Right lung (tissue), 5 donors: ENCODE data around the gene STAT1. TPM values are rescaled to one million over a fixed set of nuclear protein-coding genes. Genes with fewer than 3 reads are reported as not detected.
"Not testable (repeated sequence)": the region's sequence is repeated elsewhere in the genome, so short reads cannot be mapped to it uniquely, and the experiment has no call there.

Experiments
- DNase-seq, 2 donors: peaks; one replicate each; pipeline ENCODE4 v3.0.0-alpha.2; 2013
- polyA plus RNA-seq, 5 donors: library from polyadenylated mRNA; unstranded; fragments of 120-200 nt; gene quantifications; one replicate each; pipeline versions ENCODE4 v1.2.1 to v1.2.3, GENCODE V29; 2013; ENCODE audit warnings: inconsistent platforms in 1 of 5, low replicate concordance in 1 of 5; ENCODE audit not compliant: insufficient read length in 5 of 5, insufficient read depth in 1 of 5

Gene STAT1
- polyA plus RNA-seq, 5 donors = 47.9 to 67.5 (median 65.6) TPM

DNA sequence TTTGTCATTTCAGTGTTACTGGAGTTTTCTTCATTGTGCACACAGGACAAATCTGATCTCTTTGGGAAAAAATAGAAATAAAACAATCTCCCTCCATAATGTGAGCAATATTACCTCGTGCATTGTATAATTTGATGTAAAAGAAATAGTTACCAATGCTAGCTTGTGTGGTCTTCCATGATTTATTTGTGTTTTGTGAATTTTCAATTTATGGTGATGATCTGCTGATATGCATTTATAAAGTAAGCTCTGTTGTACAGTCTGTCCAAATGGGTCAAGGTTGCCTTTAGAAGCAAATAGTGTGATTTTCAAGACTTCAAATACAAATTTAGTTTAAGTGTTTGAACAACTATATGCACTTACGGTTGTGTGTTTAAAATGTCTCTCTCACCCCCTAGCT lies 50.9 kb downstream of the STAT1 start:
- no peak for DNase-seq

DNA sequence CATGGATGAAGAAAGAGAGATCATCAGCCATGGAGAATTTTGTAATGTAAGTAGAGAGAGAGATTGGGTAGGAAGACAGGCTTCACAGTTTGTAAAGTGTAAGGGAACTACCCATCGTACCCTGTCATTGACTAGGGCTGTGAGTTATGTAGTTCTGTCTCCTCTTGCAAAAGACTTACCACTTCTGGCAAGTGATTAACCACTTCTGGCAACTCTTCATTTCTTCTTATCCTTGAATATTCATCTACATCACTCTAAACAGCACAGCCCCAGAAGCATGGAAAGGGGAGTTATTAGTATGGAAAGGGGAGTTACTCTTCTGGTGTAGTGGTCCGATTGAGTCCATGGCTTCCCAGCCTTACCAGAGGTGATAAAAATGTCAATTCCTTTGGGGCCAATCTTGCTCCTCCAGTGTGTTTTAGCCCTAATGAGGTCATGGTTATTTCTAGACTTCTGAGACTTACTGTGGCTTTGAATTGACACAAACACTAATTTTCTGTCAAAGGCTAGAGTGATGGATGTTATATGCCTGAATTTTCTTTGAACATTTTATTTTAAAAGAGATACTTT lies 52.0 kb downstream of the STAT1 start:
- no peak for DNase-seq

DNA sequence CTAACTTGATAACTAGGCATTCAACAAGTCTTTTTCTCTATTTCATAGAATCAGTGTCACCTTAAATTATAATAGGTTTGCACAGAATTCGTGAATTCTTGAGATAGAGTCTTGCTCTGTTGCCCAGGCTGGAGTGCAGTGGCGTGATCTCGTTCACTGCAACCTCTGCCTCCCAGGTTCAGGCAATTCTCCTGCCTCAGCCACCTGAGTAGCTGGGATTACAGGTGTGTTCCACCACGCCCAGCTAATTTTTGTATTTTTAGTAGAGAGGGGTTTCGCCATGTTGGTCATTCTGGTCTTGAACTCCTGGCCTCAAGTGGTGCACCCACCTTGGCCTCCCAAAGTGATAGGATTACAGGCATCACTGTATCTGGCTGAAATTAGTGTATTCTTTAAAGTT lies 52.9 kb downstream of the STAT1 start:
- DNase-seq = not testable (repeated sequence)

DNA sequence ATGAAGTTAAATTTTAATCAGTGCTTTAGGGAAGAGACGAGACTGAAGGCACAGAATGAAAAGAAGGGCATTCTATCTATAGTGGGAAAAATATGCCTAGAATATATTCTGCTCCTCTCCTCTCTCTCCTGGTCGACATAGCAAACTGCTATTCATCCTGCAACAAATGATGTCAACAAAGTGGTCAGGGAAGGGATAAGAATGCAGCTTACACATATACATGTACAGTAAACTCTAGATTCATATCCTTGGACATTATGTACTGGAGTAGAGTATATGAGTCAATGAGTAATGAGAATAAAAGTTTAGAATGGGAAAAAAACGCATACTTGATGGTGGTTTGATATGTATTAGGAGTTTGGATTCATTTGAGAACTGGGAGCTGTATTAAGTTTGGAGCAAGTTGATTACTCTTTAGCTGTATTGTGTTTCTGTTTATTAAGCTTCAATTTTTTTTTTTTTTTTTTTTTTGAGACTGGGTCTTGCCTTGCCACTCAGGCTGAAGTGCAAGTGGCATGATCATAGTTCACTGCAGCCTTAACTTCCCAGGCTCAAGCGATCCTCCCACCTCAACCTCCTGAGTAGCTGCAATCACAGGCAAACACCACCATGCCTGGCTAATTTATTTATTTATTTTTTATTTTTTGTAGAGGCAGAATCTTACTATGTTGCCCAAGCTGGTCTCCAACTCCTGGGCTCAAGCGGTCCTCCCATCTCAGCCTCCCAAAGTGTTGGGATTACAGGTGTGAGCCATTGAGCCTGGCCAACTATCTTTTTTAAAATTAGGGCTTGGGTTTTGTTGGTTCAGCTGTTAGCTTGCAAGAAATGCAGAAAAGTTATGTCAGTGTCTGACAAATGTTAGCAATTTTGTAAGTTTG lies 53.8 kb downstream of the STAT1 start:
- no peak for DNase-seq

DNA sequence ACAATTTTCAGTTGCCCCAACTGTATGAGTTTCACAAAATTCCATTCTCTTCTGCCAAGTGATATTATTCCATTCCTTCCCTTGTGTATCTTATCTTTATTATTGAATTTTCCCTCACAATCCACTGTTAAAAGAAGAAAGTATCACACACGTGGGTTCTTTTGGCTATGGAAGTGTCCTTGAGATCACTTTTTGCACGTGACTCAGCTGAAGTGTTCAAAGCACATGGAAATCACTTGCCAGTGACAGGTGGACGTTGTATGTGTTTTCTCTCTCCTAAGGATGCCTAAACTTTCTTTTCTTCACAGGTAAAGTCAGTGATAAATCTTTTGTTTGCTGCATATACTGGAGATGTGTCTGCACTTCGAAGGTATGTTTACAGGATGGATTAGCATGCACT lies 60.7 kb downstream of the STAT1 start:
- DNase-seq = no peak

DNA sequence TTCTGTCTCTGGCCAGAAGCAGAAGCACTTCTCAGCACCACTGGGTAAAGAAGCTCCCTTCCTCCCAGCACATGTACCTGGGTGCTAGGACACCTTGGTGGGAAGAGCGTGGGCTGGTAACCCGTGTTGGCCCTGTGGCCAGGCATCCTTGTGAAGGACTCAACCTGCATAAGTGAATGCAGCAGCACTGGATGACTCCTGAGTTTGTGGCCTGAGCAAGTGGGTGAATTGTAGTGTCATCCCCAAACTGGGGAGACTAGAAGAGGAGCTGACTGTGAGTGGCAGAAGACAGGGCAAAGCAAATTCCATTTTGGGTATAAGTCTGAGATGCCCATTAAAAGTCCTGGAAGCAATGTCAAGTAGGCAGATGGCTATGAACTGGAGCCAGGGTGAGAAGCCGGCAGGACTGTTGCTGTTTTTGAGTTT lies 63.4 kb downstream of the STAT1 start:
- no peak for DNase-seq

DNA sequence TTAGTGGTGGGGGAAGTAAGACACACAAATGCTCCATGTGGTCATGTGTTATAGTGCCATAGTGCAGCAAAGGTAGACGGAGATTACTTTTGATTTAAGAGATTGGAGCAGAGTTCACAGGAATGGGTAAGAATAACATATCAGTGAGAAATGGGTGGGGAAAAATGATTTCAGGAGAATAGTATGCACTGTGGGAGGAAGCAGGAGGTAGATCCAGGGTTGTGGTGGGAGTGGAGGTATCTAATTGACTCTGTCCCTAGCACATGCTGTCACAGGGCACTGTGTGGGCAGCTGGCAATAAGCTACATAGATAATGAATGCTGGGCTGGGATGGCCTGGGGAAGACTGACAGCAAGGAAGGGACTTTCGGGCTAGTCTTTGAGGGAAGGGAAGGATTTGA lies 65.3 kb downstream of the STAT1 start:
- no peak for DNase-seq

DNA sequence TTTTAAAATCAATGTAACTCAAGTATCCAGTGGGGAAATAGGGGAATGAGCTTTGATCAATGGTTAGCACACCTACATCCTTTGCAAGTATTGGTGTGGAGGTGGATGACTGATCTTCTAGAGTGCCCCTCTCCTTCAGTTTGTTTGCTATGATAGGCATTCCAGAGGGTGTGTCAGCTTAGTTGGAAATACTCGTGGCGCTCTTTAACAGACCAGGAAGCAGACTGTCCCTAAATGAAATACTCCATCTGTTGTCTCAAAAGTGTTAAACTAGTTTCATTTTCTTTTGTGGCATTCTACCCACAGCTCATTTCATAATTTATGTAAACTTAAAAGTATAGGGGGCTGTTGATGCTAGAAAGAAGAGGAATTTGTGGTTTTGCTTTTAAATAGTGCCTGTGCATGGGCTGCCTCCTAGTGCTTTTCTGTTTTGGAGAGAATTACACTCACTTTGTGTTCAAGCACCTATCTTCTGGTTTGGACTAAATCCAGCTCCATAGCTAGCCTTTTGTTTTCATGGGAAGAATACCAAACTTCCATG lies 66.2 kb downstream of the STAT1 start:
- DNase-seq = peak in 1 of 2 donors; percentile 61

DNA sequence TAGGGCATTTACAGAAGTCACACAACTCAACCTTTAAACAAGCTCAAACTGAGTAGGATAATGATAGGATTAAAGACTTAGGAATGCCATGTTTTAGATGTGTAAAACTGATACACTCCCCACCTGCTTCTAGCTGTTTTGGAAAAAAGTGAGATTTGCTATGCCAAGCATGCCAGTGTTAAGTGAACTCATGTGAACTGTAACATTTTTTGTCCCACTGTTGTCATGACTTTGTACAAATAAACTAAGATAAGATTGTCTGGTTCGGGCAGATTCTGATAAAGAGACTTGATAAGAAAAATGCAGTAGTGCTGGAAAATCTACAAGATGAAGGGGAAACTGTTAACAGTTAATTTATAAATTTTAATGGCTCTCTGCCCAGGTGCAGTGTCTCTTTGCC lies 66.8 kb downstream of the STAT1 start:
- peak in 1 of 2 donors; percentile 36 for DNase-seq

DNA sequence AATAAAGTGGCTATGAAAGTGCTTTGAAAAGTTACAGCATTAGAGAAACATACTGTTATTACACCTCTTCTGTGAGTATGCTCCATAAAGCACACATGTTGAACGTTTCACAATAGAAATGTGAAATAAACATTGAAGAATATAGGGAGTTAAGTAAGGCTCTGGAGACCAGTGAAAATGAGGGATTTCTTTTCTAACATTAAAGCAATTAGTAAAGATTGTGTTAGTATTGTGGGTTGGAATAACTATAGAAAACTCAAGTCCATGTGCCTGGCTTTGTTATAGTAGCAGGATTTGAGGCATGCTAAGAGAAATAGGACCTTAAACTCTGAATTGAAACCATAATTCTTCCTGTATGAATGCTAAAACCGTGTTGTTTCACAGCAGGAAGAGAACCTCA lies 70.3 kb downstream of the STAT1 start:
- DNase-seq = no peak

DNA sequence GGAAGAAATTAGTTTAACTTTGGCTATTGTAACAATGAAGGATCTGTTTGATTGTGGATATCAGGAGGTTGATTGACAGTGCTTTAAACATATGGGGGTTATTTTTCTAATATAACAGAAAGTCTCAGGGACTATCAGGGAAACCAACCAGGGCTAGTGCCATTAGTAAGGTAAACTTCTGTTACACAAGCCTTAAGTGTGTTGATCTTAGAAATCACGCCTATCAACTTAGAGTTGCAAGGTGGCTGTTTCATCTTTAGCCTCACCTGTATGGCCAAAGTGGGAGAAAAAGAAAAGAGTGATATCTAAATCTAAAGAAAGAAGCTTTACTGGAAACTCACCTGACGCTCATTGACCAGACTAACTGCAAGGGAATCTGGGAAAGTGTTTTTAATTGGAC lies 71.3 kb downstream of the STAT1 start:
- DNase-seq = no peak

DNA sequence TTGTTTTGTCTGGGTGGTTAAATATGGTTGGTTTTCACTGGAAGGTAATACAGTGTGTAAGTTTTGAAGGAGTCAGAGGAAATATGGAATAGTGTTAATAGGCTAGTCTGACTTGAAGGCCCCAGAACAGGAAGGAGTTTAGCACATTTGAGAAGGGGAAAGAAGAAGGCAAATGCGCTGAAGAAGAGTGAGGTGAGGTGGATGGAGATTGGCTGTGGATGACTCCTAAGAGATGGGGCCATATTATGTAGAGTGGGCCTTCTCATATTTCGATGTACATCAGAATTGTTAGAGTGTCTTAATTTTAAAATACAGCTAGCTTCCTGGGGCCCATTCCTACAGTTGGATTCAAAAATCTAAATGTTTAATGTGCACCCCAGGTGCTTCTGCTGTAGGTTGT lies 72.4 kb downstream of the STAT1 start:
- no peak for DNase-seq

DNA sequence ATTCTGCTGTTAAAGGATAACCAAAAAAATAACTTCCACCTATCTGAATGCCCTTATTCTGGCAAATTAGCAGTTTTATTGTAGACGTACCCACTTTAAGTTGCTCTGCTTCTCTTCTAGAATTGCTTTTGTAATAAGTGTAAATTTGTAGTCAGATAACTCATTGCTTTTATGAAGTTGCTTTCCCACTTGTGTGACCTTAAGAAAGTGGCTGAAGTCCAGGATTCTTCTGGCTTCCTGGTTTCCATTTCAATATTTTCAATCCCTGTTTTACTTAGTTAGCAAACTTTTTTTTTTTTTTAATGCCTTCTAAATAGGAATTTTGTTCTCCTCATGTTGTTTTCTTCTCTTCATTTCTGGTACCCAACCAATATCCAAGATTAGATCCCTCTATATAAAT lies 73.5 kb downstream of the STAT1 start:
- peak in 1 of 2 donors; percentile 40 for DNase-seq

DNA sequence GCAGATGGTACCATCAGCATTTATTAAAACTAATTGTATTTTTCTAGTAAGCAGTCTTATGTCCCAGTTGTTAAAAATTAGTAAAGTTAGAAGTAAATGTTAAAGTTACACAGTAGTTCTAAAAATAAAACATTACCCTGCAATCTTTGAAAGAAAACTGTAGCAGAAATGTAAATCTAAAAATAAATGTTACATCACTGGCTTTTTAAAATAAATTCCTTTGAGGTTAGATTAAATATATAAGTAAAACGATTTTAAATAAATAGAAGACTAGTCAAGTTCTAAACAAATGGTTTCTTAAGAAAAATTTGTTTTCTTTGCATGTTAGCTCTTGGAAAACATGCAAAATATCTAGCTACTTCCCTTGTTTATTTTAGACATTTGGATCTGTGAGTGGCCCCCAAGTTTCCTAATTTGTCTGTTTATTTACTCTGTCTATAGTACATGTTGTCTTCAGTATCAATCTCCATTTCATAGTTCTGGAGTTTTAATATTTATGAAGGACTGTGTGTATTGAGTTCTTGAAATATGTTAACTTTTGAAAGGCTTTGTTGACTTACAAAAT lies 75.1 kb downstream of the STAT1 start:
- peak in 1 of 2 donors; percentile 11 for DNase-seq

DNA sequence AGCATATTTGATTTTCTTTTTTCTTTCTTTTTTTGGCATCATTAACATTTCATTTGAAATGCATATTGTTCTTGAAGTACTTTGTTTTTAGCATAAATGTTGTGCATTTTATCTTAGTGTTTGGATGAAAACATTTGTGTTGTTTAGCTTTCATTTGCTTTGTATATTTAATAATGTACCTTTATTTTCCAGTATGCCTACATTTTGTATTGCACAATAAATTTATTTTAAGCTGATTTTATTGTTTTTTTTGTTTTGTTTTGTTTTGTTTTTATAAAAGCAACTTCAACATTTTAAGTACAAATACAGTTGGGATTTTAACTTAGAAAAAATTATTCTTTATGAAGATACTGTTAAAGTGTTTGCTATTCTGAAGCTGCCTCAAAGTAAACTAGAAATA lies 78.9 kb downstream of the STAT1 start:
- no peak for DNase-seq

DNA sequence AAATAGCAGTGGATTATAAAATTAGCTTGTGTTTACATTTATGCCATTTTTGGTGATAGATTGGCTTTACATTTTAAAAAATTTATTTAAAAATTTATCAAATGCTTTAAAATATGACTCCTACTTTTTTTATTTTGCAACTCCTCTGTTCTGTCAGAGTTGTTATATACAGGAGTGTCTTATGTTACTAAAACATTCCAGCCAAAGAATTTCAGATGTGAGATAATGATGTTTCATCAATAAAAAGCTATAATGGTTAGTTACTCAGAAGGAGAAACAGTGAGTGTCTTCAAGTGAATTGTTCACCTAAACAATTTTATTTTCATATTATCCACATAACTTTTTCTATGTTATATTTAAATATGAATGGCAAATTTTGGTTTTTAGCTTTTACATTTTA lies 80.6 kb downstream of the STAT1 start:
- no peak for DNase-seq

DNA sequence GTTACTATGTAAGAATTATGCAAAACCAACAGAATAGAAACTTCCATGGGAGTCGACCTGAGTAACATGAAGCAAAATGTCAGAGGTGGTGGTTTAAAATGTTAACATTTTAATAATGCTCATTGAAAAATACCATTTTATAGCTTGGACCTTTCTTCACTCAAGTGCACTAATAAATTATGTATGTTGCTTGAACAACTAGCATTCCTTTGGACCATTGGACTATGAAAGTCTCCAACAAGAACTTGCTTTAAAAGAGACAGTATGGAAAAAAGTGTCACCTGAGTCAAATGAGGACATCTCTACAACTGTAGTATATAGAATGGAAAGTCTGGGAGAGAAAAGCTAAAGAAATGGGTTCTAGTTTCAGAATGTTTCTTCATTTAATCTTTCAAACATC lies 81.5 kb downstream of the STAT1 start:
- DNase-seq = no peak

DNA sequence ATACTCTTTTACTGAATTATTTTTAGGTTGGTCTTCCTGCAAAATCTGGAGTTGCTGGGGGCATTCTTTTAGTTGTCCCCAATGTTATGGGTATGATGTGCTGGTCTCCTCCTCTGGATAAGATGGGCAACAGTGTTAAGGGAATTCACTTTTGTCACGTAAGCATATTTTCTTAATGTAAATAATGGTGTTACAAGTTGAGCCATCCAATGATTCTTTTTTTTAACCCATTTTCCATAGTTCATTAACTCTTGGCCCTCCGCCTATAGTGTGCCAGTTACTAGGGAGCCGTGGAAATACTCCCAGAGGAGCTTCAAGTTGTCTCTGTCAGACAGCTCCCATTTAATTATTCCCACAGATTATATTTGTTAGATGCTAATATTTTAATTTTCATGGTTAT lies 83.6 kb downstream of the STAT1 start:
- DNase-seq = no peak

DNA sequence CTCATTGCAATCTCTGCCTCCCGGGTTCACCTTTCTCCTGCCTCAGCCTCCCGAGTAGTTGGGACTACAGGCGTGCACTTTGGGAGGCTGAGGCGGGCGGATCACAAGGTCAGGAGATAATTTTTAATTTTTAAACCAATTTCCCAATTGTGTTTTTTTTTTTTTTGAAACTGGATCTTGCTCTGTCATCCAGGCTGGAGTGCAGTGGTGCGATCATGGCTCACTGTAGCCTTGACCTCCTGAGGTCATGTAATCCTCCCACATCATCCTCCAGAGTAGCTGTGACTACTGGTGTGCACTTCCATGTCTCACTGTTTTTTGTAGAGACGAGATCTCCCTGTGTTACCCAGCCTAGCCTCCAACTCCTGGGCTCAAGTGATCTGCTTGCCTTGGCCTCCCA lies 84.1 kb downstream of the STAT1 start:
- DNase-seq = no peak

DNA sequence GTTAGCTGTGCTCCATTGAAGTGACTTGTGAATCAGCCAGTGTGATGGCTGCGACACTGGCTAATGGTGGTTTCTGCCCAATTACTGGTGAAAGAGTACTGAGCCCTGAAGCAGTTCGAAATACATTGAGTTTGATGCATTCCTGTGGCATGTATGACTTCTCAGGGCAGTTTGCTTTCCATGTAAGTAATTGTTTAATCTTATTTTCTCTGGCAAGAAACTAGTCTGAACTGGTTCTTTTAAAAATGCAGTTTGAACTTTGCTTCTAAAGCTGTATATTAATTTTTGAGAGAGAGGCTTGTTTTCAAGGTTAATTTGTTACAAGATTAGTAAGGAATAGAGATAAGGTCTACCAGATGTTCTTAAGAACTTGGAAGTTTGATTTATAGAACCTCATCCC lies 86.7 kb downstream of the STAT1 start:
- DNase-seq = peak in 1 of 2 donors; percentile 7

DNA sequence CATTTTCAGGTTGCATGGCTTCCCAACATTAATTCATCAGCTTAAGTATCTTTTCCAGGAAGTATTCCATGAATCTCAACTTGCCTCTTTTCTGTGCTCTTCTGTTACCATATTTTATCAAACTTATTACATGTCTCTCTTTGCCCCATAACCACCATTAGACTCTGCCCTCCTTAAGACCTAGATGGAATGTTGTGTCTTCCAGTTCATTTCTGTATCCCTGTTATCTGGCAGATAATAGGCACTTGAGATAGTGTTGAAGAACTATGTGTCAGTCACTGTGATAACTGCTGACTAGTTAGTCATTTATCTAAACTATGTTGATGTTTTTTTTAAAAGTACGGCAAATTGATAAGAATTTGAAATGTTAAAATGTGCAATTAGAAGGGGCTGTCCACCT lies 91.6 kb downstream of the STAT1 start:
- no peak for DNase-seq

DNA sequence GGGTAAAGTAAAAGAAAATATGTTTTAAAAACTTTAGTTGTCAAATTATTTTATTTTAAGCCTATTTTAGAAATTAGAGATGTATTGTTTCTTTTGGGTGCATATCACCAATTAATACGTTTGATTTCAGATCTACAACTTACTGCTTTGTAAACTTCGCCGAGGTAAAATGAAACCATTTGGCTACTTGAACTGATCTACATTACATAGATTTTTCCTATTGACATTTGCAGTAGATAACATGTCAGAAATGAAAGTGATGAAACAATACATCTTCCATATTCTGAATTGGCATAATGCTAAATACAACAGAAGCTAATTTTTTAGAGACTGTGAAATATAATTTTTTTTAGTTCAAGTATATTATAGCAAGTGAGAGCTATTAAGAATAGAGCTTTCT lies 93.9 kb downstream of the STAT1 start:
- no peak for DNase-seq
